Measurements from ENCODE around the gene PER3.

- TF ChIP-seq CTCF (IDR thresholded peaks at IDR 0.05; ENCODE audit: low read depth, low read length, poor library complexity, severe bottlenecking) (no peak), EZH2phosphoT487 (IDR thresholded peaks at IDR 0.05; ENCODE audit: borderline replicate concordance, low read length) (no peak)
Observed at GRCh38 chr1:7795406-7795805, 11.3 kb downstream of the PER3 start.

All from DOHH2 (cell line).